Brain microvascular endothelial cell (primary cell): Measurements from ENCODE around the gene CNOT6L.

Experiments
- DNase-seq: peaks from one replicate; pipeline ENCODE4 v3.0.0-alpha.2; 2020
- H3K27ac ChIP-seq: fragments of 250-450 bp; sonication (Bioruptor Pico); 2 replicates; pipeline ENCODE4 v1.5.1; 2020; ENCODE audit warnings: mild to moderate bottlenecking, moderate library complexity
- H3K27me3 ChIP-seq: fragments of 250-450 bp; sonication (Bioruptor Pico); replicated peaks from 2 replicates; pipeline ENCODE4 v1.5.1; 2020; ENCODE audit warnings: mild to moderate bottlenecking
- H3K36me3 ChIP-seq: fragments of 250-450 bp; sonication (Bioruptor Pico); replicated peaks from 2 replicates; pipeline ENCODE4 v1.5.1; 2020; ENCODE audit warnings: mild to moderate bottlenecking
- H3K4me3 ChIP-seq: 2 replicates; pipeline ENCODE4 v1.5.1; 2011; ENCODE audit warnings: low read depth, mild to moderate bottlenecking, control low read depth, low read length, moderate library complexity
- CTCF ChIP-seq: IDR thresholded peaks from 2 replicates; pipeline ENCODE4 v1.5.1; 2011; ENCODE audit warnings: low read depth, mild to moderate bottlenecking, moderate library complexity, low read length, control low read depth, inconsistent platforms; ENCODE audit errors: missing control alignments
- in situ Hi-C: cut with HindIII; loops from 2 replicates; pipeline ENCODE4 v1.10.0; 2017; ENCODE audit warnings: low sequenced_read_pairs, low pct_ligation_motif_present

The CNOT6L gene

GRCh38 chr4:77798385-77798784 is 20.8 kb downstream of the CNOT6L start:
- Histone ChIP-seq H3K27me3 (no peaks in the 10 kb centered on the region), H3K36me3 (no peaks in the 10 kb centered on the region), H3K27ac (no peak overlapping the region), H3K4me3 (no peak overlapping the region)
- no peak for TF ChIP-seq CTCF
- no peak for DNase-seq
- in situ Hi-C loops = no loop called here

GRCh38 chr4:77797239-77797638 is 21.9 kb downstream of the CNOT6L start:
- H3K36me3 ChIP-seq = no peaks in the 10 kb centered on the region
- no peak overlapping the region for H3K27ac ChIP-seq
- no peak overlapping the region for H3K4me3 ChIP-seq
- no peaks in the 10 kb centered on the region for H3K27me3 ChIP-seq
- no peak for DNase-seq
- TF ChIP-seq CTCF = no peak
- in situ Hi-C loops = no loop called here

- H3K27ac ChIP-seq = no peak overlapping the region
- DNase-seq = no peak
These were observed 23.8 kb downstream of the CNOT6L start for GRCh38 chr4:77795326-77795725.

GRCh38 chr4:77790146-77790545 is 29.0 kb downstream of the CNOT6L start:
- no peak for DNase-seq
- H3K27me3 ChIP-seq = no peaks in the 10 kb centered on the region
- no peak overlapping the region for H3K4me3 ChIP-seq
- H3K27ac ChIP-seq = no peak overlapping the region
- in situ Hi-C loops = no loop called here
- no peak for TF ChIP-seq CTCF
- no peaks in the 10 kb centered on the region for H3K36me3 ChIP-seq

More at GRCh38 chr4:77795326-77795725, 23.8 kb downstream of the CNOT6L start:
- Histone ChIP-seq H3K27me3 (no peaks in the 10 kb centered on the region), H3K4me3 (no peak overlapping the region), H3K36me3 (no peaks in the 10 kb centered on the region)
- TF ChIP-seq CTCF = no peak
- in situ Hi-C loops = no loop called here

GRCh38 chr4:77788990-77789389 is 30.2 kb downstream of the CNOT6L start:
- H3K27ac ChIP-seq = no peak overlapping the region
- no peak for DNase-seq
- H3K27me3 ChIP-seq = no peaks in the 10 kb centered on the region
- no peak overlapping the region for H3K4me3 ChIP-seq
- in situ Hi-C loops = no loop called here
- TF ChIP-seq CTCF = no peak
- no peaks in the 10 kb centered on the region for H3K36me3 ChIP-seq

- no peak for DNase-seq
- in situ Hi-C loops = no loop called here
- Histone ChIP-seq H3K4me3 (no peak overlapping the region), H3K27me3 (no peaks in the 10 kb centered on the region), H3K27ac (no peak overlapping the region), H3K36me3 (no peaks in the 10 kb centered on the region)
- TF ChIP-seq CTCF = no peak
These were observed 31.2 kb downstream of the CNOT6L start for GRCh38 chr4:77787969-77788368.
